CD1c-positive myeloid dendritic cell (primary cell): ENCODE results near the gene RTL1.

ENCODE experiments used
- DNase-seq: peaks from one replicate; pipeline ENCODE4 v3.0.0-alpha.2; 2016; ENCODE audit errors: extremely low spot score

RTL1 gene

DNA sequence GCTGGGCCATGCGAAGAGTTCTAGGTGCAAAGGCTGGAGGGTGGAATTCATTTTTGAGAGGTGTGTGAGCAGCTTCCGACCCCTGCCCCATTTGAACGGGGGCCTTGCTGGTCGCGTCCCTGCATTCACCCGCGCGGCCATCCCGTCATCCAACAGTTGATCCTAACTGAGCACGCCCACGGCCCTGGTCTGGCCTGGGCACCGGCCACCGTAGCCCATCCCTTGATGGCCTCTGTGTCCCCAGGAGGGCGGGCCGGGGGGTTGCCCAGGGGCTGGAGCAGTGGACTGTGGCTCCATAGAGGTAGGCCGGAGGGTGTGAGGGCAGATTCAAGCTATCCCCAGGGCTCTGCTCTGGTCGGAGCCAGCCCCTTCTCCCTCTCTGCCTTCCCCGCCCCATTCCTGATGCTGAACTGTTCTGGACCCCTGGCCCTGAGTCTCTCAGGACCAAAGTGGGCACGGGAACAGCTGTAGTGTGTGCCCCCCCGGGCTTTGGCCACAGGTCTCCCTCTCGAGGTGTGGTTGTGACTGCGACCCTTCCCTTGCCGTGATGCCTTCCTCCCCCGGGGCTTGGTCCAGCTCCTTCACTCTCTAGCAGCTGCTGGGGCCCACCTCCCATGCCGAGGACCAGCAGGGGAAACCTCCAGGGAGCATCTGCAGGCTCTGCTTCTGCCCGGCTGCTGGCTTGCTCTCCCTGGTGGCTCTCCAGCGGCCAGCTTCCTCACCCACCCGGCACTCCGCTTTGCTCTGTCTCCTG lies 68.6 kb downstream of the RTL1 start:
- DNase-seq, result no peak

DNA sequence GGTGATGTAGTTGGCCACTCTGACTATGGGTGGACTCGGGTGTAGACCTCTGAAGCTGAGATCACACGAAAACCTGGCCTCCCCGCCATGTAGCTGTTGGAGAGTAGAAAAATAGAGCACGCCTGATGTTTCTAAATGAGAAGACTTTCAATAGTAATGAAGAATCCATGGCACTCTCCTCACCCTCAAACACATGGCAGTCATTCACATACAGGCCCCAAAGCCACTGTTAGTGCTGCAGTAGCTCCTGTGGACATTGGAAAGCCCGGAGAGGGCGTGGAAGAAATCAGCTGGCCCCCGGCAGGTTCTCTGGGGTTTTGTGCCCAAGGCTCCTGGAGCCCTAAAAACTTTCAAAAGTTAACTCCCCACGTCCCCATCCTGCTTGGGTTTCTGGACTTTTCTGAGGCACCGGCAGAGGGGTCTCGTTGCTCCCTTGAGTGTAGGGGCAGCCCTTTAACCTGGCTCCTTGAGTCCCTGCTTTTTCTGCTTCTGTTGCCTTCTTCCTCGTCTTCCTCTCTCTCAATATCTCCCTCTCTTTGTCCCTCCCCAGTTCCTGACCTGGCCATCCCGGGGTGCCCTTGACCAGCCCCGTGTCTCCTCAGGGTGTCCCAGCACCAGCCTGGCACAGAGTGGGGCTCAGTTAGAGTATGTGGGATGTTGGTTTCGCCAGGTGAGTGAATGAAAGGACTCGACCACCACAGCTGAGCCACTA lies 69.3 kb downstream of the RTL1 start:
- DNase-seq, result no peak

DNA sequence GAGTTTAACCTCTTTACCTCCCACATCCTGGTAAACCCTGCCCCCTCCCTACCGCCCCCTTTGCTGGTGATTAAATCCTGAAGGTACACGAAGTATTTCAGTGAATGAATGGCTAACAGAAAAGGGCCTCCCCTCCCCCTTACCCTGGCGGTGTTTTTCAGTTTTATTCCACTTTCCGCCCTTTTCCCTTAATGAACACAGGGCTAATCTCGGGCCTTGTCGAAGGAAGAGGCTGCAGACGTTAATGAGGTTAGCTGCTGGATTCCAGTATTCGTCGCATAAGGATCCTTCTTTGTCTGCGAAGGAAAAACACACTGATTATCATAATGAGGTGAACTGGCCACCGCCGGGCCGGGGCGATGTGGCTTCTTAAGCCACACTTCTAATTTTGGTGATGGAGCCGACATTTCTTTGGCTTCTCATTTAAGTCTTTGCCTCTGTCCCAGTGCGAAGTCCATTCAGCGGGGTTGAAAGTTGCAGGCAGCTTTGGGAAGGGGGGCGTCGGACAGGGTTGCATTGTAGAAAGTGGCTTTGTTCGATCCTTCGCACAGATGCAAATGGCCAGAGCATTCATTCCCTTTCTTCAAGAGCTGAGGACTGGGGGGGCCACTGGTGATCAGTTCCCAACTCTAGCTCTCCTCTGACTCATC lies 71.1 kb downstream of the RTL1 start:
- no peak for DNase-seq

DNA sequence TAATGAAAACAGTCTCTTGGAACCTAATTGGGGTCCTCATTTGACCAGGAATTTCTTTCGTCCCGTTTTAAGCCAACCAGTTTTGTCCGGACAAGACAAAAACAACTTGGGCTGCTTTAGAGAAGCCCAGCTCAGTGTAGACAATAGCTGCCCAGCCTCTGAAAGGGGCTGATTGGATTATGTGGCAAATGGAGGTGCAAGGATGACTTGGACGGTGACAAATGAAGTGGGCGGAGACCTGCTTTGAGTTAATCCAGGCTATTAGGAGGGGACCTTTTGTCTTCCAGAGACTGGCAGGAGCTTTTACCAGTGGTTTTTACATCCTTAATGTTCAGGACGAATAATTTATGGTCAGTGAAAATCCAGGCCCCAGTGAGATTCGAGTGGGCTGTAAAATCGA lies 72.8 kb downstream of the RTL1 start:
- DNase-seq, result no peak
